ENCODE results near the gene SLMAP. TPM values are rescaled to one million over a fixed set of nuclear protein-coding genes. Genes with fewer than 3 reads are reported as not detected.

Gene SLMAP
- polyA plus RNA-seq, 1 donor (not counting 4 experiments of a cell fraction or from before 2014, with no cell fraction given): 58.0 TPM

GRCh38 chr3:57827757-57828156 lies 71.6 kb downstream of the SLMAP start:
- H4K20me1 ChIP-seq (ENCODE audit: control insufficient read depth, extremely low read depth, insufficient read depth, low read length): no peaks in the 10 kb centered on the region
- H3K4me2 ChIP-seq (ENCODE audit: control insufficient read depth, extremely low read depth, insufficient read depth, low read depth, low read length): no peak overlapping the region
- TF ChIP-seq CTCF (optimal IDR thresholded peaks at IDR 0.05 in 1 of 3, IDR thresholded peaks at IDR 0.05 in 1 of 3, conservative IDR thresholded peaks at IDR 0.05 in 1 of 3; ENCODE audit: extremely low read depth in 1 of 3, insufficient read depth in 2 of 3, low read length in 3 of 3) (no peak), EZH2 (IDR thresholded peaks at IDR 0.05; ENCODE audit: low read length) (no peak)
- H2AFZ ChIP-seq (ENCODE audit: control insufficient read depth, low read length): no peak overlapping the region
- H3K27me3 ChIP-seq (ENCODE audit: control insufficient read depth, extremely low read depth, insufficient read depth, low read length): no peaks in the 10 kb centered on the region
- no peak for DNase-seq (ENCODE audit: low read depth, low spot score)
- no peak overlapping the region for H3K4me3 ChIP-seq (ENCODE audit: control insufficient read depth in 2 of 3, extremely low read depth in 1 of 3, insufficient read depth in 2 of 3, low read depth in 1 of 3, low read length in 3 of 3)
- FAIRE-seq: no peak
- H3K79me2 ChIP-seq (ENCODE audit: control insufficient read depth, insufficient read depth, low read length): peaks cover 85% of the 10 kb centered on the region
- no peak overlapping the region for H3K9ac ChIP-seq (ENCODE audit: control insufficient read depth, extremely low read depth, insufficient read depth, low read length)
- H3K9me1 ChIP-seq (ENCODE audit: control insufficient read depth, extremely low read depth, insufficient read depth, low read length): peaks cover 4% of the 10 kb centered on the region
- H3K4me1 ChIP-seq (ENCODE audit: control insufficient read depth, extremely low read depth, insufficient read depth, low read length): no peaks in the 10 kb centered on the region
- peaks cover 2 to 8% of the 10 kb centered on the region in 2 experiments for H3K36me3 ChIP-seq (ENCODE audit: control insufficient read depth in 2 of 2, extremely low read depth in 1 of 2, insufficient read depth in 2 of 2, low read length in 2 of 2)
- H3K9me3 ChIP-seq (ENCODE audit: control insufficient read depth, low read depth, low read length): no peaks in the 10 kb centered on the region
- dilution Hi-C loops (cut with MboI; ENCODE audit: extremely low pct_ligation_motif_present, low sequenced_read_pairs): no loop called here
- no peak overlapping the region for H3K27ac ChIP-seq (ENCODE audit: control insufficient read depth, insufficient read depth, low read length)

- no peak overlapping the region for H2AFZ ChIP-seq (ENCODE audit: control insufficient read depth, low read length)
- peaks cover 6% of the 10 kb centered on the region for H3K4me1 ChIP-seq (ENCODE audit: control insufficient read depth, extremely low read depth, insufficient read depth, low read length)
- H3K4me3 ChIP-seq (ENCODE audit: control insufficient read depth in 2 of 3, extremely low read depth in 1 of 3, insufficient read depth in 2 of 3, low read depth in 1 of 3, low read length in 3 of 3): no peak overlapping the region
- peaks cover 71% of the 10 kb centered on the region for H3K79me2 ChIP-seq (ENCODE audit: control insufficient read depth, insufficient read depth, low read length)
- H3K9me1 ChIP-seq (ENCODE audit: control insufficient read depth, extremely low read depth, insufficient read depth, low read length): peaks cover 4% of the 10 kb centered on the region
- H4K20me1 ChIP-seq (ENCODE audit: control insufficient read depth, extremely low read depth, insufficient read depth, low read length): no peaks in the 10 kb centered on the region
- H3K36me3 ChIP-seq (ENCODE audit: control insufficient read depth in 2 of 2, extremely low read depth in 1 of 2, insufficient read depth in 2 of 2, low read length in 2 of 2): peaks cover 0 to 8% of the 10 kb centered on the region in 2 experiments
- no peak for TF ChIP-seq CTCF (optimal IDR thresholded peaks at IDR 0.05 in 1 of 3, IDR thresholded peaks at IDR 0.05 in 1 of 3, conservative IDR thresholded peaks at IDR 0.05 in 1 of 3; ENCODE audit: extremely low read depth in 1 of 3, insufficient read depth in 2 of 3, low read length in 3 of 3)
- TF ChIP-seq EZH2 (IDR thresholded peaks at IDR 0.05; ENCODE audit: low read length): no peak
- DNase-seq (ENCODE audit: low read depth, low spot score): no peak
- no peaks in the 10 kb centered on the region for H3K9me3 ChIP-seq (ENCODE audit: control insufficient read depth, low read depth, low read length)
- no peak overlapping the region for H3K27ac ChIP-seq (ENCODE audit: control insufficient read depth, insufficient read depth, low read length)
- no peak for FAIRE-seq
- no peak overlapping the region for H3K9ac ChIP-seq (ENCODE audit: control insufficient read depth, extremely low read depth, insufficient read depth, low read length)
- dilution Hi-C loops (cut with MboI; ENCODE audit: extremely low pct_ligation_motif_present, low sequenced_read_pairs): no loop called here
- no peak overlapping the region for H3K4me2 ChIP-seq (ENCODE audit: control insufficient read depth, extremely low read depth, insufficient read depth, low read depth, low read length)
- no peaks in the 10 kb centered on the region for H3K27me3 ChIP-seq (ENCODE audit: control insufficient read depth, extremely low read depth, insufficient read depth, low read length)
Measured at GRCh38 chr3:57832486-57832885, 76.4 kb downstream of the SLMAP start.
